ENCODE data around the gene KRTAP2-3.
"Not testable (repeated sequence)": the region's sequence is repeated elsewhere in the genome, so short reads cannot be mapped to it uniquely, and the experiment has no call there.

GRCh38 chr17:41054556-41054955, 5.4 kb downstream of the KRTAP2-3 start:
- not testable (repeated sequence) for TF ChIP-seq CTCF, POLR2A (IDR thresholded peaks at IDR 0.05)
